Ishikawa (cell line): ENCODE data around the gene RPL28.

Experiments
- EP300 ChIP-seq: IDR thresholded peaks from 2 replicates; pipeline ENCODE4 v1.6.1; 2012; ENCODE audit warnings: borderline replicate concordance
- RAD21 ChIP-seq: IDR thresholded peaks from 2 replicates; pipeline ENCODE4 v1.6.1; 2012; ENCODE audit warnings: low read depth
- TCF12 ChIP-seq: IDR thresholded peaks from 2 replicates; pipeline ENCODE4 v1.6.1; 2012; ENCODE audit warnings: low read depth

GRCh38 chr19:55382013-55382412, 3.7 kb upstream of the RPL28 start:
- TF ChIP-seq EP300, result no peak
- TF ChIP-seq RAD21, result no peak
- no peak for TF ChIP-seq TCF12
